HG03108 (cell line): ENCODE measurements around the gene ATG13.

Experiments used
- ATAC-seq: cut with Tn5 transposase; IDR thresholded peaks from one replicate; pipeline ENCODE4 v1.9.1; 2021; ENCODE audit warnings: moderate library complexity; ENCODE audit not compliant: unreplicated experiment

ATG13 gene

DNA sequence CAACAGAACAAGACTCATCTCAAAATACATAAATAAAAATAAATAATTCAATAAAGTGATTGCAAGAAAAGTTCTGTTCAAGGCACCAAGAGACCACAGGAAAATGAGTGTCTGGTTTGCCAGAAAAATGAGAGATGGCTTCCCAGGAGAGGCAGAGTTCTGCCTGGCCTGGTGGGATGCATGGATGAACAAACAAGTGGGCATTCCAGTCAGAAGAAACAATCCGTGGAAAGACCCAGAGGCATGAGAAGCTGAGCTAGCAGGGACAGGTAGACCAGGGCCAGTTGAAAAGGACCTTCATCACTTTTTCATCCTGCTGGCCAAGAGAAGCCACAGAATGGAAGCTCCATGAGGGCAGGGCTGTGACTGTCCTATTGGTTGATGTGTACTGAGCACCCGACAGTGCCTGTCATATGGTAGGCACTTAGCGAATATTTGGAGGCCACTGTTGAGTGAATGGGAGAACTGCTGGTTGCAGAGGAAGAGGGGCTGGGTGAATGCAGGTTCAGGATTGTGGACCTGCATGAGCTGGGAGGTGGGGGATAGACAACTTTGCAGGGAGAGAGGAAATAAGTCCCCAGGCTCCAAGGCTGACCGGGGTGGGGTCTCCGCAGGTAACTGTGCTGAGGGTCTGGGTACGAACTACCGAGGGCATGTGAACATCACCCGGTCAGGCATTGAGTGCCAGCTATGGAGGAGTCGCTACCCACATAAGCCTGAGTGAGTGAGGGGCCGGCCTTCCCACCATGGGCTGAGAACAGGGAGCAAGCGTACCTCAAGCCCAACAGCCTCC, 105.4 kb downstream of the ATG13 start:
- no peak for ATAC-seq

DNA sequence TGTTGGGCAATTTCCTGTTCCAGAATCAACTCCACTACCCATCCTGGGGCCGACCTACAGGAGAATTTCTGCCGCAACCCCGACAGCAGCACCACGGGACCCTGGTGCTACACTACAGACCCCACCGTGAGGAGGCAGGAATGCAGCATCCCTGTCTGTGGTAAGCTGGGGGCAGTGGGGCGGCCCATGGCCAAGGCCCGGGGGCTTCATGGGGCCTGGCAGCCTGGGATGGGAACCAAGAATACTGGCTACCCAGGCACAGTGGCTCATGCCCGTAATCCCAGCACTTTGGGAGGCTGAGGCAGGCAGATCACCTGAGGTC, 106.0 kb downstream of the ATG13 start:
- ATAC-seq: no peak

DNA sequence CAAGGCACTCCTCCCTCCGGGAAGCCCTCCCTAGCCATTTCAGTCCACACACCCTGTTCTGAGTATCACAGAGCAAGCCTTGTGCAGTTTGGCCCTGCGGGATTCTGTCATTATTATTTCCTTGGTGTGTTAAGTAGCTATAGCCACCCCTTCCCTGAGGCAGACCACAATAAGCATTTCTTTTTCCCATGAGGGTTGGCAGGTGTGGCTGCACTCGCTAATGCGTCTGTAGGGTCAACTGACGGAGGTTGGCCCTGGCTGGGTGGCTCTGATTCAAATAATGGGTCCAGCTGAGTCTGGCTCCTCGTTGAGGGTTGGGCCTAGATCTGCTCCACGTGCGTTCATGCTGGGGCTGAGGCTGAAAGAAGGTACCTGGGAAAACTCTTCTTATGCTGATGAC, 106.7 kb downstream of the ATG13 start:
- ATAC-seq: no peak
